ENCODE results near the gene SERPINB3. TPM values are rescaled to one million over a fixed set of nuclear protein-coding genes. Genes with fewer than 3 reads are reported as not detected.
"Not testable (repeated sequence)": the region's sequence is repeated elsewhere in the genome, so short reads cannot be mapped to it uniquely, and the experiment has no call there.

SERPINB3 gene
- polyA plus RNA-seq (ENCODE audit: insufficient read length in 4 of 4): under 1 TPM in 2 of 4 donors, not detected in 2; 0.11 to 0.17 TPM

DNA sequence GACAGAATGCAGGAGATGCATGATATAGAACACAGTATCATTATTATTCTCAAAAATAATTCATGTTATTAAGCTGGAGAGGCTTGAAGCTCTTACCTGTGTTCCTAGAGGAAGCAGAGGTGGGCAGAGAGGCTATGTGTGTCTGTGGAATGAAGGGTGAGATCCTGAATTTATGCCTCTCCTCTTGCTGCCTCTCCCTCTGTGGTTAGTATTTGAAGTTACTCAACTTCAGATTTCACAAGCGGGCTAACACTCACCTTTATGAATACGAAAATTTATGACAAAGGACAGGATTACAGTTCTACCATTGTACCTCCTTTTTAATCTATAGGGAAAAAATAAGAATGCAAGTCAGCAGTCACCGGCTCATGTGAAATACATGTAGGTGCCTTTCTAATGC, at the start of gene SERPINB3:
Gene SERPINB3, minus strand, starts transcription at position 144 of the 400 bp plus-strand sequence. CDS start 677 bp downstream, outside the sequence.
- not testable (repeated sequence) for DNase-seq (ENCODE audit: low read depth in 4 of 4, low spot score in 3 of 4)

DNA sequence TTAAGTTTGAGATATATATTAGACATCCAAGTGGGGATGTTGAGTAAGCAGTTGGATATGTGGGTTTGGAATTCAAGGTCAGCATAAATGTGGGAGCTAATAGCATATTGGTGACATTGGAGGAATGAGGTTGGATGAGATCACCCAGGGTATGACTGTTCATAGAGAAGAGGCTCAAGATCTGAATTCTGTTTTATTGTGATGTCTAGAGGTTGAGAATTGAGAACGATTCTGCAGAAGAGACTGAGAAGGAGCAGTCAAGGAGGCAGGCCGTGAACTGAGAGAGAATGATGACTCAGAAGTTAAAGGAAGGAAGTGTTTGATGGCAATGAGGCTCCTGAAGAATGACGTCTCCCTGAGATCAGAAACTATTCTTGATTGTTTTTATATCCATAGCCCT, 47.0 kb upstream of the SERPINB3 start:
- DNase-seq (ENCODE audit: low read depth in 4 of 4, low spot score in 3 of 4): no peak

DNA sequence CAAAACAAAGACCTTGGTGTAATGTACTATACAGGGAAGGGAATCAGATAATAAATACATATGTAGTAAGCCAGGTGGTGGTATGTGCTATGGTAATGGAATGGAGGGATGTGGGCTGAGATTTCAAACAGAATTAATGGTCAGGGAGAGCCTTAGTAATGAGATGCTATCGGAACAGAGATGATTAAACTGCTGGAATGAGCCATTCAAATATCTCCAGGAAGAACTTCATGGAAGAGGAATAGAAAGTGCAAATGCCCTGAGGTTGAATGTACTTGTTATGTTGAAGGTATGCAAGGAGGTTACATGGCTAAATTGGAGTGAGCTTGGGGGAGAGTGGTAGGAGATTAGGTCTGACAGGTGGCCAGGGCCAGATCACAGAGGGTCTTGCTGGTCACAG, 46.1 kb upstream of the SERPINB3 start:
- DNase-seq (ENCODE audit: low read depth in 4 of 4, low spot score in 3 of 4): no peak

DNA sequence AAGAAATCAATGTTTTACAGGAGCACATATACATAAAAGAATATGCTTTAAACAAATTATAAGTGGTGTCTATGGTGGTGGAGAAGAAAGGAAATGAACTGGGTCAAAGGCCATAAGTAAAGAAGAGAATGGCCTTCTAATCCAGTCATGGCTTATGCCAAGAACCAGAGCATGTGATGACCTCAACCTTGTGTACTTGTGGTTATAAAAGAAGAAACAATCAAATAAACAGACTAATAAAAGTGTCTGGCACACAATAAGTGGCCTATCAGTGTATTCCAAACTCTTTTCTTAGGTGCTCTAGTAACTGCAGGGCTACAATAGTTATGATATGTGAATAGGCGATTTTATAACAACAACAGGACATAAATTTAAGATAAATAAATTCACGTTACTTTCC, 43.7 kb upstream of the SERPINB3 start:
- no peak for DNase-seq (ENCODE audit: low read depth in 4 of 4, low spot score in 3 of 4)

DNA sequence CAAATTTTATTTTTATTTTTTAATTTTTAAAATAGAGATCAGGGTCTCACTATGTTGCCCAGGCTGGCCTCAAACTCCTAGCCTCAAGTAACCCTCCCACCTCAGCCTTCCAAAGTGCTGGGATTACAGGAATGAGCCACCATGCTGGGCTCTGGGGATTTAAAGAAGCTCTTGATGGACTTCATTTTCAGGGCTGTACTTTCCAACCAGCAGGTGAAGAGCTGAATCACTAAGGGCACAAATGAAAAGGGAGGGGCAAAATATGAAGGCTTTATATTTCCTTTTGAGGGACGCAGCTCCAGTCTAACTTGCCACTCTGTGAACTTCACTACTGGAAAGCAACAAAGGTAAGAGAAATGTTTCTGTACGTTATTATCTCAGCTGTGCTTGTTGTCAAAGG, 41.0 kb upstream of the SERPINB3 start, which contains the start of gene SERPINB11:
Gene SERPINB11, plus strand, starts transcription at position 301 of the 400 bp plus-strand sequence. CDS start 7,234 bp downstream, outside the sequence.
- DNase-seq (ENCODE audit: low read depth in 4 of 4, low spot score in 3 of 4): no peak

DNA sequence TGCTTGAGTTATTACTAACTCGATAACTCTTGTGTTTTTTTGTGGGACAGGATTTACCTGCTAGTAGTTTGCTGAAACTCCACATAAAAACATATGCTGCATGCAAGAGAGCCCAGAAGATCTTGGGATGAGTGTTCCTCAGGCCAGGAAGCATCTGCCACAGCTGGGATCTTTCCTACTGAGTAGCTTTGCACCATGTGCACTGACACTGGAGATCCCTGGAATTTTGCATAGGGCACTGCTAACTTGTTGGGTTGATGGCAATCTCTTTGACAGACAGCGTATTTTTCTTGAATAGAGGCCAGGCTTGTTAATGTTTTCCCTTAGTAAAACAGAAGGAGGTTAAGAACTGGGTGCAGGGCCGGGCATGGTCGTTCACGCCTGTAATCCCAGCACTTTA, 40.3 kb upstream of the SERPINB3 start:
- DNase-seq (ENCODE audit: low read depth in 4 of 4, low spot score in 3 of 4): no peak

DNA sequence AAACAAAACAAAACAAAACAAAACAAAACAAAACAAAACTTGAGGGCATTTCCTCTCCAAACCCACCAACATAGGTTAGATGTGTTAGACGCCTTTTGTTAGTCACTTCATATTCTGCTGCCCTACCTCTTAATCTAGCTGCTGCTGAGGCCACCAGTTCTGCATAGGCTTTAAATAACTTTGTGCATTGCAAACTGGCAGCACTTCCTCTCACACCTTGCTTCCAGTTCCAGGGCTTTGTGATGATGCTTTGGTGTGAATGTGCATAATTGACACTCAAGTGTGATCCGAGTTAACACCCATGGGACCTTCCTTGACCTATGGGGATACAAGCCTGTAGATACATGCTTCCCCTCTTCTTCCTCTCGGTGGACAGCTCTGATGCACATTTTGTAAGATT, 38.8 kb upstream of the SERPINB3 start:
- no peak for DNase-seq (ENCODE audit: low read depth in 4 of 4, low spot score in 3 of 4)

DNA sequence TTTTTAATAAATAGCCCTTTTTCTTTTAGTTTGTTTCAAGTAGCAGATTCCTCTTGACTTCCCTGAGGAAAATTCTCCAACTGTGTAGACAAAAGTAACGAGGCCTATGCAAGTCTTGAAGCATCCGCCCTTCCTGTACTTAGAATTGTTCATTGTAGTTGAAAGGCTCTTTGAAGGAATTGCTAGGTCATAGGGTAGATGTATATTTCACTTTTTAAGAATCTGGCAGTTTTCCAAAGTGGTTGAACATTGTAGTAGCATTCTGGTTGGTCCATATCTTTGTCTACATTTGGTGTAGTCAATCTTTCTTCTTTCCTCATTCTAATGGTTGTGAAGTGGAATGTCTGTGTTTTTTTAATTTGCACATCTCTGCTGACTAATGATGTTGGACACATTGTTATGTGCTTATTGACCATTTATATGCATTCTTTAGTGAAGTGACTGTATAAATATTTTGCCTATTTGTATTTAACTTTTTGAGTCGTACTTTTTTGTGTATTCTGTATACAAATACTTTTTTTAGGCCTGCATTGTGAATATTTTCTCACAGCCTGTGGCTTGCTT, 35.5 kb upstream of the SERPINB3 start:
- no peak for DNase-seq (ENCODE audit: low read depth in 4 of 4, low spot score in 3 of 4)

DNA sequence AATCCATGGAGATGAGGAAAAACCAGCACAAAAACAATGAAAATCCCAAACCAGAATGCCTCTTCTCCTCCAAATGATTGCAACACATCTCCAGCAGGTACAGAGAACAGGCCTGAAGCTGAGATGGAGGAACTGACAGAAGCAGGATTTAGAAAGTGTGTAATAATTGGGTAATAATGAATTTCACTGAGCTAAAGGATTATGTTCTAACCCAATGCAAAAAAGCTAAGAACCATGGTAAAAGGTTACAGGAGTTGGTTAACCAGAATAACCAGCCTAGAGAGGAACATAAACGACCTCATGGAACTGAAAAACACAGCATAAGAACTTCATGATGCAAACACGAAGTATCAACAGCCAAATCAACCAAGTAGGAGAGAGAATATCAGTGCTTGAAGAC, 27.4 kb upstream of the SERPINB3 start:
- no peak for DNase-seq (ENCODE audit: low read depth in 4 of 4, low spot score in 3 of 4)

DNA sequence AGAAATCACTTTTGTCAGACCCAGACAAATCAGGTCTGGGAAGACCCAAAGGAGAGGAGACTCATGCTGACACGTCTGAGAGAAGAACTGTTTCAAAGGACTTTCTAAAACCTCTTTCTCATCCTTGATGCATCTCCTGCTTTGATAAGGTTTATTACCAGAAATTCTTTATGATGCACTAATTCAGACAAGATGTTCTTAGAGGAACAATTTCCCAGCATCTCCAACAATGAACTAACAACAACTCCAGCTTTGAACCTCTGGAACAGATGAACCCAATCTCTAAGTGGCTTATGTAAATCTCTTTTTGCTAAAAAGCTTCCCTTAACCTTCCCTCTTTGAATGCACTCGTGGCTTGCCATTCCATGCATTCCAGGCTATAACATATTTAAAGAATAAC, 25.2 kb upstream of the SERPINB3 start:
- DNase-seq (ENCODE audit: low read depth in 4 of 4, low spot score in 3 of 4): no peak

DNA sequence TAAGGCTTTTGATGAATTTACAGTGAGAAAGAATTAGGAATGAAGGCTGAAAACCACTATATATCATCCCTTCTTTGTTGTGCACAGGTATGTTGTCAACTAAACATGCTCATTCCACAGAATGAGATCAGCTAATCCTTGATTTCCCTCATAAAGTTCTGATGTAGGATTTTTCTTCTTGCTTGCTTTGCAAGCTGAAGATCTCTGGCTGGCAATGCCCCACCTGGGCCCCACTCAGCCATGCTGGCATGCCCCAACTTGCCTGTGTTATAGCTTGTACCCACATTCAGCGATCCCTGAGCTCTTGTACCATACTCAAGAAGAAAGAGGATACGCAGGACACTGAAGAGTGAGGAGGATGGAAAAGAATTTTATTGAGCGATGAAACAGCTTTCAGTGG, 23.0 kb upstream of the SERPINB3 start:
- DNase-seq (ENCODE audit: low read depth in 4 of 4, low spot score in 3 of 4): no peak

DNA sequence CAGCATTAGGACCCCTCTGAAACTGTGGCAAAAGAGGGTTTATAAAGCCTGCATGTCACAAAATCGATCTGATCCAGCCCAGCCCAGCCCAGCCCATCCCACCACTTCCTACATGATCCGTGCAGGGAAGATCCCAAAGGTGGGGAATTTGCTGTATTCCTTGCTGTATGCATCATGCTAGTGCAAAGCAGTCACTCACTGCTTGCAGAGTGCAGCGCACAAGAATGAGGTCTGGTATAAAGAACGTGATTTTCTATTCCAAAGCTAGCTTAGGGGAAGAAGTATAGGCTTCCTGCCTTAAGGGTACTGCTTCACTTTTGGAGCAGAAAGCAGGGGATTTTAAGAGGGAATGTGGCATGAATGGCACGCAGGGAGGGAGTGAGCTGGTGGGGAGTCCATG, 22.2 kb upstream of the SERPINB3 start:
- no peak for DNase-seq (ENCODE audit: low read depth in 4 of 4, low spot score in 3 of 4)

DNA sequence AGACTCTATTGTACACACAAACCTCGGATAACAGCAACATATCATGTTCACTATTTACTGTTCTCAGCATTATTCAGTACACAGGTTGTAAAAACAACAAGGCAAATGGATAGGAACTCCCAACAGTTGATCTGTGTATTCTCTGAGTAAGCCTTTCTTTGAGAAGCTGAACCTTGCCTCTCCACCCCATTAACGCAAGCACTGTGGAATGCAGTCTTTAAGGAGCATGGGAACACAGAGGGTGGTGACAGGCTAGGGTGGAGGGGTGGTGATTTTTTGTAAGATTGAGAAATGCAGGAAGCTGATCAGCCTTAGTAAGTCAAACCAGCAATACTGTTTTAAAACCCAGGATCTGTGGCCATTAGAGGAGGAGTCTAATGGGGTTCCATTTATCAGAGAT, 21.5 kb upstream of the SERPINB3 start:
- no peak for DNase-seq (ENCODE audit: low read depth in 4 of 4, low spot score in 3 of 4)

DNA sequence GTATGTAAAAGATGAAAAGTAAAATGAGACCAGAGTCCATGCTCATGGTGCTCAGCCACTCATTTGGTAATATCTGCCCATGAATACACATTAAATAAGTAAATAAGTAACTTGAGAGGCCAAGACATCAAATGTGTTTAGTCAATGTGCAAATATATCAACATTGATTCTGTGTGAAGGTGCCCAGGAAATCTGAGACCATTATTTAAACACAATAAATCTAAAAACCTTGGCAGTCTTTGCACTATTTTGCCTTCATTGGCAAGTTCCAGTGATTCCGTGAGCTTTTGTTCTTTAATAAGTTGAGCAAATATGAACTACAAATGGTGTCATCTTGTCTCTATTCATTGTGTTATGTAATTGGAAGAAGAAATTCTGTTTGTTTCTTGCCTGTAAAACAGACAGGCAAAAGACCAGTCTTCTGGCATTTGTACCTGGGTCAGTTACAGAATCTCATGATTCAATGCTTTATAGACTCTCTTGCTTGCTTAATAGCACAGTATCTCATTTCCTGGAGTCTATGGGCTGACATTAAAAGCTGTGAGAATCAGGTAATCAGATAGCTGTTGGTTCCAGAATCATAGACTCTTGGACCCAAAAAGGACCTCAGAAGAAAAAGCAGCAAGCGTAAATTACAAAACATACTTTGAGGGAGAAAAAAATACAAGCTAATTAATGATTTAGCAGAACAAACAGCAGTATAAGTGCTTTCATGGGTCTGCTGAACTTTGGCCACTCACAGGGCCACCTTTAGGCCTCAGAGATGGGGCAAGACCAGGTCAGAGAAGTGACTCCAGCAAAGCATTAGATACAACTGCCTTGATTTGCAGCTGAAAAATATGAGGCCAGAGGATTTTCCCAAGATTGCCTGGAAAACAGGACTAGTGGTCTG, 20.0 kb upstream of the SERPINB3 start:
- DNase-seq (ENCODE audit: low read depth in 4 of 4, low spot score in 3 of 4): peak in 1 of 4 donors; percentile 36

DNA sequence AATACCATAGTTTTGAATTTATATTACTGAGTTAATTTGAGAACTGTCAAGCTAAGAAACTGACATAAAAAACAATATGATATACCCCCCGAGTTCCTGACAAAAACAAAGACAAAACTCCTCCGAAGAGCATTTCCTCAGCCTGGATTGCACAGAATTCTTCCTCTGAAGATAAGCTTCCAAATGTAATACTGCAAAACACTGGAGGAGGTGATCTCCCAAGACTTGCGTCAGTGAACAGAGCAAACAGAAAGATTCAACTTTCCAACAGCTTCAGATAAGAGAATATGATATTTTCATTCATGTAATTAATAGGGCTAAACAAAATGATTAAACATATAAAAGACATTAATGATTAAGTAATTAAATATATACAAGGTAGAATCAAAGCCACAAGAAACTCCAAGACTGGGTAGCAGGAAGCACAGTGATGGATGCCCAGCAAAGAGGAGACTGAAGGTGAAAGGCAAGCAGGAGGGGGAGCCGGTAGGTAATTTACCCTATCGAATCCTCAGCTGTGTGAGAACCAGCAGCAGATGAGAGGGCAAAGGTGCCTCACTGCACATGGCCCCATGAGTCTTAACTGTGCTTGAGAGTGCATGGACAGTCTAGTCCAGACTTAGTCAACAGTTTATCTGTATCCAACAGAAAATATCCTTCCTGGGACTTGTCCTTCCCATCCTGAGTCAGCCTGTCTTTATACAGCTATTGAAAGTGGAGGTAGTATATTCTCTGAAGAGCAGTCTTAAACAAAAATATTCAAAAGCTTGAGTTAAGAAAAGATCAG, 18.3 kb upstream of the SERPINB3 start:
- DNase-seq (ENCODE audit: low read depth in 4 of 4, low spot score in 3 of 4): no peak

DNA sequence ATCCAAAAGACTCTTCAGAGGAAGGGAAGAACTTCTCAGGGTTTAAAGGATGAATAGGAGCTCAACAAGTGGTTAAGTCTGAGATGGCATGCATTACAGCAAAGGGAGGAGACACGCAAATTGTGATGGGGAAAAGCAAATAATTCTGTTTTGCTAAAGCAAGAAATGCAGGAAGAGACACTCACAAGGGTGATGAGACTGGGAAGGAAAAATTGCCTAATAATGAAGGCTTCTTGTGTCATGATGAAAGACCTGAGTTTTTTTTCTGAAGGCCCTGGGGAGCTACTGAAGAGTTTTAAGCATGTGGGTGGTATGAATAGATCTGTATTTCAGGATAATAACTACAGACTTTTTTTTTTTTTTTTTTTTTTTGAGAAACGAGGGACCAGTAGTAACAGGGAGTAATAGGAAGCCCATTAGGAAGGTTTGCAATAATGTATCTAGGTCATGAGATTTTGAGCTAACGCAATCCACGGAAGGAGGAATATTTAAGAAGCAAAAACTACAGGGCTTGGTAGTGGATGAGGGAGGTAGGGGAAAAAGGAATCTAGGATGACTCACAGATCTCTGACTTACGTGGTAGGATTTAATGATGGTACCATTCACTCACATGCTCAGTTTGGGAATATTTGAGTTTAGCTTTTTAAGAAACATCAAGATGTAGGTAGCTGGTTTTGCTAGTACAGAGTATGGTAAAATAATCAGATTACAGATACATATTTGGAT, 16.0 kb upstream of the SERPINB3 start:
- DNase-seq (ENCODE audit: low read depth in 4 of 4, low spot score in 3 of 4): no peak

DNA sequence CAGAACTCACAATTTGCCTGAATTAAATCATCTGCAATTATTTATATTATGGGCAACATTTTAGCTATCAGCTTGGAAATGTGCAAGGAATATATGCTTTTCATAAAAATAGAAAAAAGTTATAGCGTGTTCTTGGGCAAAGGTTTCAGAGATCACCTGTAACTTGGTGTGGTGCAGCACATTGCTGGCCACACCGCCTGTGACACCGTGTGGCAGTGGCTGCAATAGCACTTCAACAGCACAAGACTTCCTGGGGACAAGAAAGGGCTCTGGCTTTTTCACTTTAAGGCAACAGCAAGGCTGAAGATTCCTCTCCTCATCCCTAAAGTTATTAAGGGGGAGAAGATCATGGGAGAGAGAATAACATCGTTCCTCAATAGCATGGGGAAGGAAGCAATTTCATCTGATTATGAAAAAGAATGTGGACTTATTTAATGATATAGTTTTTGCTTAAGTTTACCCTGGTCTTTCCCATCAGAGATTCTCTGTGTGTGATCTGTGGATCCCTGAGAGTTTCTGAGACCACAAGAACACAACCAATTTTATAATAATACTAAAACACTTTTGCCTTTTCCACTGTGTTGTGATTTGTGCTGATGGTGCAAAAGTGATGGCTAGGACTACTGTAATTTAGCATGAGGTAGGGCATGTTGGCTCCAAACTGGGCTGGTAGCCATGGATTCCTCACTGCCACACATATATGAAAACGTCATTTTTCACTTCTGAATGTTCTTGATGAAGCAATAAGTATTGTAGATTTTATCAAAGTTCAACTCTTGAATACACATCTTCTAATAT, 15.0 kb upstream of the SERPINB3 start:
- no peak for DNase-seq (ENCODE audit: low read depth in 4 of 4, low spot score in 3 of 4)

DNA sequence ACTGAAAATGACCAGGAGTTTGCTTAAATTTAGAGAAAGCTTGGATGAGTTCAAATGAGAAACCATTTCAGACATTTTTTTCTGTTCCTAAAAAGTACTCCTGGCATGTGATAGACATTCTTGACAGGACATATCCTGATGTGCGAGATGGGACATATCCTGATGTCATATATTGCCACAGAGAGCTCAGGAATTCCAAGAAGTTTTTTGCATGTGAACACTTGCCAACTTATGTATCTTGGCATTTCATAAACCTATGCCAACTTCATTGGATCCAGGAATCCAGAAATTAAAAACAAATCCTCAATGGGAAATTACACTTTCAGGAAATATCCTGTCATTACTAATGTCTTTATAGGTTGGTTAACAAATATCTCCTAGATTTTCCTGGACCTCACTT, 2.9 kb upstream of the SERPINB3 start:
- no peak for DNase-seq (ENCODE audit: low read depth in 4 of 4, low spot score in 3 of 4)

DNA sequence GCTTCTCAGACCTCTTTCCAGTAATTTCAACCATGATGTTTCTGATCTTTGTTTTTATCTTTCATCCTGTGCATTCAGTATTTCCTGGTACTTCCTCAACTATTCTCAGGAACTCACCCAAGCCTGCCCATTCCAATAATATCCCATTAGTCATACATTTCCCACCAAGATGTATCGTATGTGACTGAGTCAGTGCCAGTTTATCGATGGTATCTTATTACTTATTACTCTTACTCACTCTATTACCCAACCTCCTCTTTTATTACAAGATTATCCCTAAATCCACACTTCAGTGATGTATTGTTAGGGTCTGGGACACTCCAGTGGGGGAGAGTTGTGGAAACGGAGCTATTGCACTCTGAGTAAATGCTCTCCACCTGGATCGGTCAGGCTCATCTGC, 2.8 kb downstream of the SERPINB3 start:
- DNase-seq (ENCODE audit: low read depth in 4 of 4, low spot score in 3 of 4): not testable (repeated sequence)

DNA sequence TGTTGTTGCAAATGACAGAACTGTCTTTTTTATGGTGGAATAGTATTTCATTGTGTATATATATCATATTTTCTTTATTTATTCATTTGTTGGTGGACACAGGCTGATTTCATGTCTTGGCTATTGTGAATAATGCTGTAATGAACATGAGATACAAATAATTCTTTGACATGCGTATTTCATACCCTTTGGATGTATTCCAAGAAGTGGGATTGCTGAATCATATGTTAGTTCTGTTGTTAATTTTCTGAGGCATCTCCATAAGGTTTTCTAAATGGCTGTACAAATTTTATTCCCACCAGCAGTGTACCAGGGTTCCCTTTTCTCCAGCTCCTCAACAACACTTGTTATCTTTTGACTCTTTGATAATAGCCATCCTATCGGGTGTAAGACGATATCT, 11.4 kb downstream of the SERPINB3 start:
- not testable (repeated sequence) for DNase-seq (ENCODE audit: low read depth in 4 of 4, low spot score in 3 of 4)

Measured in left renal pelvis (tissue), 4 donors.